DMS153 treated with DMSO at 0.1 percent for 48 hours (cell line): ENCODE measurements around the gene FAAP20.
"Not testable (repeated sequence)": the region's sequence is repeated elsewhere in the genome, so short reads cannot be mapped to it uniquely, and the experiment has no call there.

Source experiments
- DNase-seq: peaks from one replicate; lab custom pipeline; 2025; ENCODE audit not compliant: unreplicated experiment; lab: John Stamatoyannopoulos, UW

Gene FAAP20

DNA sequence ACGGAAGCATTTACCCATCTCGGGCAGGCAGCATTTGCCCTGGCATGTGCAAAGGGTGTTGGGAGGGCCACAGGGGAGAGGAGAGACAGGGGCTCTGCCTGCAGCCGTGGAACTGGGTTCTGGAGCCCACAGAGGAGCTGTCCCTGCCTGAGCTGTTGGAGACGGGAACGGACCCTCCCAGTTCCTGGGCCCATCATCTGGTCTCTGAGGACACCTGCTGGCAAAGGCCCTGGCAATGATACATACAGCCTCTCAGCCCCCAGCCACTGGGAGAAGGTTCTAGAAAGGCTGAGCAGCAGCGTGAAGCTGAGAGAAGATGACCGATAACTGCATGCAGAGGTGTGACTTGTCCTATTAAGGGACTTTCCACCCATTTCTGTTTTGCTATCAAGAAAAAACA lies 31.4 kb downstream of the FAAP20 start:
- DNase-seq = no peak

DNA sequence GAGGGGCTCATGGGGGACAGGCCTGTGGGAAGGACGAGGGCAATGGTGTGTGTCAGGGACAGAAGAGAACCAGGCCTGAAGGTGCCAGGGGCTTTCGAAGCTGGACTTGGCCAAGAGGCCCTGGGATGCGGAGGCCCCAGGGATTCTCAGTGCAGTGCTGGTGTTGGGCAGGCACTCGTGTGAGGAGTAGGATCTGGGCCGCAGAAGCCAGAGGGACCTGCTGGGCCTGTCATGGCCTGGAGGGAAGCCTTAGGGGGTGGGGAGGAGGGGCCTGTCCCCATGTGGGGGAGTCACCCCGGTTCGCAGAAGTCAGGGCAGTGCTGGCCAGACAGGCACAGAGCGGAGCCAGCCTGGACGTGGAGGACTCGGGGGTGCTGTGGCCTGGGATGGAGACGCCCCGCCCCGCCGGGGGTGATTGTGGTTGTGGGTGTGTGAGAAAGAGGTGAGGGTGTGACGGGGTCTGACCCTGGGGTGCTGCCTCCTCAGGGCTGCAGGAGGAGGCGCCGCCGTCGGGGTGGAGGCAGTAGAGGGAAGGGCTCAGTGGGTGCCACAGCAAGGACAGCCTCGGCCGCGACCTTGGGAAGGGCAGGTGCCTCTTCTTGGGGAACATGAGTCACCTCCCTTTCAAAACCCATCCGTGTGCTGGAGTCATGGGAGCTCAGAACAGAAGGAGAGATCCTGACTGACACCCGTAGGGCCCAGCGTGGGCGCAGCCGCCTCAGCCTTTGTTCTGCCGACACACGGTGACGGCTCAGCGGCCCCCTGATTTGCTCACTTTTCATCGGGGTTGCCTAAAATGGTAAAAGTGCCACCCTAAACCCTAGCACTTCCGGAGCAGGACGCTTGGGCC lies 33.9 kb downstream of the FAAP20 start:
- DNase-seq = no peak

DNA sequence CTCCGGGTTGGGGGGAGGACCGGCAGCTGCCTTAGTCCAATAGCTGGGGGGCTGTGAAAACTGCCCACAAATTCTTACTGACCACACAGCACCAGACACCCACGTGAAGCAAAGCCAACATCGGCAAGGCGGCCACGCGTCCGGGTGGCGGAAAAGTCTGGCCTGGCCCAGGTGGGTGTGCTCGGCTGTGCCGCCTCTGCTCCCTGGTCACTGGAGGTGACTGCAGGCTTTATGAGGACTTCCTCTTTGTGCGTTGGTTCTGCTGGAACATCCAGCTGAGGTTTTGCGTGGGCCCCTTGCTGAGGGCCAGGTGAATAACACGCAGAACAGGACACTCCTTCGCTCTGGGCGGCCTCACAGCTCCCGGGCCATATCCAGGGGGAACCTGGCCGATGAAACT lies 35.4 kb downstream of the FAAP20 start:
- DNase-seq = no peak

- no peak for DNase-seq
These were observed 36.3 kb downstream of the FAAP20 start for GRCh38 chr1:2158272-2158671.

DNA sequence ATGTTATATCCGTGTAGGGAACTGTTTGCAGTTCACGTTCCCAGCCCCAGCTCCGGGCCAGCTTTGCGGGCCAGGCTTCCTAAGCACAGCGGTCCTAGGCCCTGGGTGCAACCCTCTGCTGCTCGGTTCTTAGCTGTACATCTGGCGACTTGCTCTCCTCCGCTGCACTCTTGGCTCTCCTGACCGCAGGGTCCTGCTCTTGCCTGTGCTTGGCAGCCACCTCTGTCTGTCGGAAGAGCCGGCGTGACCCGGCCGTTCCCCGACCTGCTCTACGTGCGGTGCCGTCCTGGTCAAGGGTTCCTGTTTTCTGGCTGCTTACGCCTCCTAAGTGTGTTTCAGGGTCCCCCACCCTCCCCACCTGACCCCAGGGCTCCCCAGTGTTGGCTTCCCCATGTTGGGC lies 36.7 kb downstream of the FAAP20 start:
- no peak for DNase-seq

DNA sequence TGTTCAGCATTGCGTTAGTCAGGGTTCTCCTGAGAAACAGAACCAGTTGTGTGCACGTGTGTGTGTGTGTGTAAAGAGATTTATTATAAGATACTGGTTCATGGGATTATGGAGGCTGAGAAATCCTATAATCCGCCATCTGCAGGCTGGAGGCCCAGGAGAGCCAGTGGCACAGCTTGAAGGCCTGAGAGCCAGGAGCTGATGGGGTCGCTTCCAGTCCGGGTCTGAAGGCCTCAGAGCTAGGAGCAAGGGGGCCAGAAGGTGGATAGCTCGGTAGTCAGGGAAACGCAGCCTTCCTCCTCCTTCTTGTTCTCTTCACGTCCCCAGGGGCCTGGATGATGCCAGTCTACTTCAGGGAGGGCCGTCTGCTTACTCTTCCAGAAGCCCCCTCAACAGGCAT lies 37.7 kb downstream of the FAAP20 start:
- no peak for DNase-seq

- no peak for DNase-seq
These were observed 38.8 kb downstream of the FAAP20 start for GRCh38 chr1:2155788-2156187.

DNA sequence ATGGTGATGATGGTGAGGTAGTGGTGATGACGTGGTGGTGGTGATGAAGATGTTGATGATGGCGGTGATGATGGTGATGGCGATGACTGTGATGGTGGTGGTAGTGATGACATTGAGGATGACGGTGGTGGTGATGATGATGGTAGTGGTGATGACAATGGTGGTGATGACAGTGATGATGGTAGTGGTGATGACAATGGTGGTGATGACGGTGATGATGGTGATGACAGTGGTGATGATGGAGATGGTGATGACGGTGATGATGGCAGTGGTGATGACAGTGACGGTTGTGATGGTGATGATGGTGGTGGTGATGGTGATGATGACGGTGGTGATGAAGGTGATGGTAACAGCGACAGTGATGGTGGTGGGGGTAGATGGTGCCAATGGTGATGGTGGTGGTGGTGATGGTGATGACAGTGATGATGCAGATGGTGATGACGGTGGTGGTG lies 39.4 kb downstream of the FAAP20 start:
- DNase-seq = no peak

DNA sequence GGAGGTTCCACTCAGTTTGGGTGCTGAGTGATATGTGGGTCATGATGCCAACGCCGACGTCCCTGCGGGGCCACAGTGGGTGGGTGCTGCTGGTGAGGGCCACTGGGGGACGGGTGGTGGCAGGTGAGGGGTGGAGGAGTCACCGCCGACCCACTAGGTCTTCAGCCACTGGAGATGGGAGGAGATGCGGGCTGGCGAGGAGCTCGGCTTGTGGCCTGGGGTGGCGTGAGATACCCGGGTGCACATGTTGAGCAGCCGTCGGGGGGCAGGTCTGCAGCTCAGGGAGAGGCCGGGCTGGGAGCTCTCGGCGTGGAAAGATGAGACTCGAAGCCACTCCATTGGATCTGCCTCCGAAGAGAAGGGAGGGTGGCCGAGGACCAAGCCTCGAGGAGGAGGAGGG lies 40.5 kb downstream of the FAAP20 start:
- no peak for DNase-seq

- no peak for DNase-seq
These were observed 41.6 kb downstream of the FAAP20 start for GRCh38 chr1:2152954-2153353.

DNA sequence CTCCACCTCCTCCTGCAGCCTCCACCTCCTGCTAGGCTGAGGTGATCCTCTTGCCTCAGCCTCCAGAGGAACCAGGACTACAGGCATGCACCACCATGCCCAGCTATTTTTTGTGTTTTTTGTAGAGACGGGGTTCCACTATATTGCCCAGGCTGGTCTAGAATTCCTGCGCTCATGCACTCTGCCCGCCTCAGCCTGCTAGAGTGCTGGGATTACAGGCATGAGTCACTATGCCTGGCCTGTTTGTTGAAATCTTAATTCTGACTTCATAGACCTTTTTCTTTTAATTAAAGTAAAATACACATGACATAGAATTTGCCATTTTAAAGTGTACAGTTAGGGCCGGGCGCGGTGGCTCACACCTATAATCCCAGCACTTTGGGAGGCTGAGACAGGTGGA lies 42.7 kb downstream of the FAAP20 start:
- DNase-seq = no peak

DNA sequence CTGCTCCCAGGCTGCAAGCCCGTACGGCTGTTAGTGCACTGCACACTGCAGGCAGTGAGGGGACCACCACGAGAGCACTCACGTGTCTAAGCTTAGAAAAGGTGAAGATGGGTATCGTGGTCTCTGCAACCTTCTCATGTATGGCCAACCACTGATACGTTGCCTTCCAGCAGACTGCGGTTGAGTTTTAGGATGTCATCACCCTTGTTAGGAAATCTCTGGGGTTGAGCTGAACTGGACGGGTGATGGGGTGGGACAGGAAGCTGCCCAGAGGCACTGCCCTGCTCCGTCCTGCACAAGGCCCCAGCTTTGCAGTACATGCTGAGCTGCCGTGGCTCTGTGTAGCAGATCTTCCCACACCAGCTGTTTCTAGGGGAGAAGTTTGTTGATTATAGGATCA lies 43.3 kb downstream of the FAAP20 start:
- no peak for DNase-seq

GRCh38 chr1:2150801-2151200 lies 43.8 kb downstream of the FAAP20 start:
- no peak for DNase-seq

GRCh38 chr1:2148691-2149090 lies 45.9 kb downstream of the FAAP20 start:
- no peak for DNase-seq

DNA sequence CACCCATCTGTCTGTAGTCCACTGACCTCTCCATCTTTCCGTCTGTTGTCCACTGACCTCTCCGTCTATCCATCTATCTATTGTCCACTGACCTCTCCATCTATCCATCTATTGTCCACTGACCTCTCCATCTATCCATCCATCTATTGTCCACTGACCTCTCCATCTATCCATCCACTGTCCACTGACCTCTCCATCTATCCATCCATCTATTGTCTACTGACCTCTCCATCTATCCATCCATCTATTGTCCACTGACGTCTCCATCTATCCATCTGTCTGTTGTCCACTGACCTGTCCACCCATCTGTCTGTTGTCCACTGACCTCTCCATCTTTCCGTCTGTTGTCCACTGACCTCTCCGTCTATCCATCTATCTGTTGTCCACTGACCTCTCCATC lies 46.7 kb downstream of the FAAP20 start:
- DNase-seq = not testable (repeated sequence)

- DNase-seq = no peak
These were observed 47.6 kb downstream of the FAAP20 start for GRCh38 chr1:2146836-2147517.

DNA sequence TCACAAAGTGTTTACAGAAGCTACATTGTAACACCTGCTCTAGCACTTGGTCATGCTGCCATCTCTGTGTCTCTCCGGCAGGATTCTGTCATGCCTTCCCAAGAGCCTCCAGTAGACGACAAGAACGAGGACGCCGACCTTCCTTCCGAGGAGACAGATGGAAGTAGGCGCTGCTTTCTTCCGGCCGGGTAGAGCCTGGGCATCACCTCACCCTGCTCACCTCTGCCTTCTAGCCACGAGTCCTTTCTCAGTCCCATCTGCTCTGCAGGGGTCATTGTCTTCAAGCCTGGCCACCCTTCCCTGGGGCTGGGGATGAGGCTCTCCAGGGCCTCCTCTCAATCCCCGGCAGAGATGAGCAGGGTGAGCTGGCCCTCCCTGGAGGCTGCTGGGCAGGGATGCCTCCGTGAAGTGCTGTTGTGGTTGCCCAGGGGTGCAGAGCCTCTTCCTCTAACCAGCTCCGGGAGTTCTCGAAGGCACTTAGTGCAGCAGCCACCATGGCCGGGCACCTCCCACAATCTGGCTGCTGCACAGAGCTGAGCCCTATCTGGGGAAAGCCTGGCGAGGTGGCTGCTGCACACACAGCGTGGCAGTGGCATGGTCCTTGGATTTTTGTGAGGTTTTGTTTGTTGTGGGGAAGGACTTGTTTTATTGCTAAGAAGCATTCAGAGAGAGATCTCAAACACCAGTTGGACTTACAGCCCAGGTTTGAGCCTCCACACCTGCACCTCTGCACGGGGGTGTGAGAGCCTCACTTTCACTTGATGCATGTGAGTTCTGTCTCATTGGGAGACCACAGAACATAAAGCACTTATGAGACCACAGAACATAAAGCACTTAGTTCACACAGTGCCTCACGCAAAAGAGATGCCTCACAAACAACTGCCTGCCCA lies 48.4 kb downstream of the FAAP20 start:
- no peak for DNase-seq

DNA sequence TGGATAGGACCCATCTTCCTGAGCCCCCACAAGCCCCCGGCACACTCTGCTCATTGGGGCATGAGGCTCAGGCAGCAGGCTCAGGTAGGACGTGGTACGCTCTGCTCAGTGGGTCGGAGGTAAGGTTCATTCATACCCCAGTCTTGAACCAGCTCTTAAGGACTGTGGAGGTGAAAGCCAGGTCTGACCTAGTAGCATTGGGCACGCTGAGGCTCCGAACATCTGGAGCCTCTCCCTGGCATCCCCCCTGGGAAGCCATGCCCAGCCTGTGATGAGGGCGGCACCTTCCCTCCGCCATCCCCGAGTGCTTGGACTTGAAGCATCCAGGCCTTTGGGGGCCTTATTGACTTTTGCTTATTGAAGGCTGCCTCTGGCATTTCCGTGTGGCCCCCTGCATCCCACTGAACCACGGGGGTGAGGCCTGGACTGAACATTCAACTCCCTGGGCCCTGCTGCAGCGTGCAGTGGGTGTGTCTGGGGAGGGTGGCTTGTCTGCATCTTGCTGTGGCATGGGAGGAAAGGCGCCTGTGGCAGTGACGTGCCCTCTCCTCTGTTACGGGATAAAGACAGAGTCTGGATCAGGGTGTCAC lies 50.0 kb downstream of the FAAP20 start:
- no peak for DNase-seq

DNA sequence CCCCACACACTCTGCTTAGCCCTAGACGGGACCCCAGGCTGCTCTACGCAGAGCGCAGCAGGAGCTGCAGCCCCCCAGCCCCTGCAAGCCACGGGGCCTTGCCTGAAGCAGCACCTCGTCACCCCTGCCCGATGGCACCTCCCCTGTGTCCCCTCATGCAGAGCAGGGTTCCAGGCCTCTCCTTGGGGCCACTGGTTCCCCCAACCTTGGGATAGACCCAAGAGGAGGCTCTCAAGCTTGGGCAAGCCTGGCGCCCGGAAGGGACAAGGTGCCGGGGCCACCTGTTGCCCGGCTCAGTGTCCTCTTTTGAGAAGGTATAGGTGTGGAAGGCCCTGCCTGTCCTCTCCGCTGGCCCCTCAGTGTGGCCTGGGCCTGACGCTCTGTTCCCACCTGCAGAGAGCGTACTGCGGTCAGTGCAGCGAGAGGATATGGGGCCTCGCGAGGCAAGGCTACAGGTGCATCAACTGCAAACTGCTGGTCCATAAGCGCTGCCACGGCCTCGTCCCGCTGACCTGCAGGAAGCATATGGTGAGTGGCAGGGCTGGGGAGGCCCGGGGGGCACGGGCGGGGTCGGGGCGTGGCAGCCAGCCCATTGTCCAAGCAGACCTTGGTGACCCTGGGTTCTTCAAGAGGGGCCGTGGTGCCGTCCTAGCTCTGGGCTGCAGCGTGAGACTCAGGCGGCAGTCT lies 50.6 kb downstream of the FAAP20 start:
- DNase-seq = no peak

GRCh38 chr1:2141025-2141424 lies 53.5 kb downstream of the FAAP20 start:
- no peak for DNase-seq
